Hepatocyte (in vitro differentiated cells): ENCODE measurements around the gene LEAP2. TPM values are rescaled to one million over a fixed set of nuclear protein-coding genes. Genes with fewer than 3 reads are reported as not detected.

ENCODE experiments used
- DNase-seq: peaks from one replicate; pipeline ENCODE4 v3.0.0-alpha.2; 2016; ENCODE audit warnings: low spot score
- H2AFZ ChIP-seq: fragments of 200-600 bp; sonication (generic); 2 replicates; pipeline ENCODE4 v1.6.0; 2016; ENCODE audit warnings: antibody characterized with exemption, mild to moderate bottlenecking
- H3K27ac ChIP-seq: fragments of 200-600 bp; sonication (generic); 2 replicates; pipeline ENCODE4 v1.5.1; 2016; ENCODE audit warnings: mild to moderate bottlenecking
- H3K27me3 ChIP-seq: fragments of 200-600 bp; sonication (generic); 2 replicates; pipeline ENCODE4 v1.6.1; 2016
- H3K36me3 ChIP-seq: fragments of 200-600 bp; sonication (generic); replicated peaks from 2 replicates; pipeline ENCODE4 v1.5.1; 2016; ENCODE audit warnings: low read depth; ENCODE audit not compliant: insufficient read depth
- H3K4me1 ChIP-seq: fragments of 200-600 bp; sonication (generic); 2 replicates; pipeline ENCODE4 v1.5.1; 2016; ENCODE audit warnings: mild to moderate bottlenecking, moderate library complexity; ENCODE audit not compliant: insufficient read depth
- H3K4me2 ChIP-seq: fragments of 200-600 bp; sonication (generic); 2 replicates; pipeline ENCODE4 v1.6.0; 2016
- H3K4me3 ChIP-seq: fragments of 200-600 bp; sonication (generic); 2 replicates; pipeline ENCODE4 v1.5.1; 2016; ENCODE audit warnings: mild to moderate bottlenecking
- H3K79me2 ChIP-seq: fragments of 200-600 bp; sonication (generic); 2 replicates; pipeline ENCODE4 v1.6.0; 2017; ENCODE audit warnings: mild to moderate bottlenecking
- H3K9me2 ChIP-seq: fragments of 200-600 bp; sonication (generic); replicated peaks from 2 replicates; pipeline ENCODE4 v1.6.0; 2017; ENCODE audit warnings: mild to moderate bottlenecking; ENCODE audit not compliant: insufficient read depth
- H3K9me3 ChIP-seq: fragments of 200-600 bp; sonication (generic); 2 replicates; pipeline ENCODE4 v1.5.1; 2016; ENCODE audit warnings: low read depth, mild to moderate bottlenecking
- H4K20me1 ChIP-seq: fragments of 200-600 bp; sonication (generic); 2 replicates; pipeline ENCODE4 v1.6.0; 2016; ENCODE audit warnings: mild to moderate bottlenecking; ENCODE audit not compliant: insufficient read depth, poor library complexity, severe bottlenecking
- EZH2 ChIP-seq: fragments of 200-600 bp; sonication (generic); IDR thresholded peaks from 2 replicates; pipeline ENCODE4 v1.6.1; 2016; ENCODE audit warnings: antibody characterized with exemption, mild to moderate bottlenecking, borderline replicate concordance
- EZH2phosphoT487 ChIP-seq: fragments of 200-600 bp; sonication (generic); IDR thresholded peaks from one replicate; pipeline ENCODE4 v1.6.1; 2018; ENCODE audit warnings: antibody characterized with exemption, mild to moderate bottlenecking, low read depth, moderate library complexity; ENCODE audit not compliant: unreplicated experiment, severe bottlenecking
- WGBS: methylation state at CpG from one replicate; pipeline ENCODE4 v1.1.6; 2016; ENCODE audit warnings: low lambda C conversion rate; ENCODE audit errors: missing lambda C conversion rate; 5-methylcytosine and 5-hydroxymethylcytosine counted together
- polyA plus RNA-seq: library from polyadenylated mRNA; unstranded; fragments of >200 nt; fragmentation: Nextera tagmentation; extraction: Ambion mirVana; gene quantifications from 2 replicates; pipeline ENCODE4 v1.2.1, GENCODE V29; 2016
- small RNA-seq: library from RNA; depleted of rRNA; stranded (forward); fragments of <200 nt; gene quantifications from one replicate; pipeline ENCODE3, GENCODE V24; 2014
- total RNA-seq: library from RNA; depleted of rRNA; stranded (reverse); fragments of >200 nt; gene quantifications from 2 replicates; pipeline ENCODE4 v1.2.3, GENCODE V29; 2014
- TF ChIP-seq, protein P1 (sequence below): fragments of 200-600 bp; sonication (generic); IDR thresholded peaks from 2 replicates; pipeline ENCODE4 v1.5.1; 2016; ENCODE audit warnings: antibody characterized with exemption, mild to moderate bottlenecking; ENCODE audit not compliant: poor library complexity

LEAP2 gene
- total and polyA plus RNA-seq, 2 experiments from 2014 or later, result 22.6 to 36.3 TPM

DNA sequence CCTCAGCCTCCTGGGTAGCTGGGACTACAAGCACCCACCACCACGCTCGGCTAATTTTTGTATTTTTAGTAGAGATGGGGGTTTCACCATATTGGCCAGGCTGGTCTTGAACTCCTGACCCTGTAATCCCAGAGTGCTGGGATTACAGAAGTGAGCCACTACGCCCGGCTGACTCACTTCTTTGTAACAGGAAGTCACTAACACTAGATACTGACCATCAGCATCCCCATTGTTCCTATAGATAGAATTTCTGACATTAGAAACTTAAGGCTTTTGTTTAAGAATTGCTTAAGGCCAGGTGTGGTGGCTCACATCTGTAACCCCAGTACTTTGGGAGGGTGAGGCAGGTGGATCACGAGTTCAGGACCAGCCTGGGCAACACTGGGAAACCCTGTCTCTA is 42.2 kb downstream of the LEAP2 start:
- WGBS, result 93% methylated on average over 5 of the region's 5 CpGs
- H4K20me1 ChIP-seq, result peaks cover 38% of the 10 kb centered on the region
- no peak overlapping the region for H3K27ac ChIP-seq
- peaks cover 95% of the 10 kb centered on the region for H3K79me2 ChIP-seq
- no peaks in the 10 kb centered on the region for H3K27me3 ChIP-seq
- H3K4me3 ChIP-seq, result no peak overlapping the region
- TF ChIP-seq EZH2phosphoT487, result no peak
- TF ChIP-seq EZH2, result no peak
- TF ChIP-seq, protein P1, sequence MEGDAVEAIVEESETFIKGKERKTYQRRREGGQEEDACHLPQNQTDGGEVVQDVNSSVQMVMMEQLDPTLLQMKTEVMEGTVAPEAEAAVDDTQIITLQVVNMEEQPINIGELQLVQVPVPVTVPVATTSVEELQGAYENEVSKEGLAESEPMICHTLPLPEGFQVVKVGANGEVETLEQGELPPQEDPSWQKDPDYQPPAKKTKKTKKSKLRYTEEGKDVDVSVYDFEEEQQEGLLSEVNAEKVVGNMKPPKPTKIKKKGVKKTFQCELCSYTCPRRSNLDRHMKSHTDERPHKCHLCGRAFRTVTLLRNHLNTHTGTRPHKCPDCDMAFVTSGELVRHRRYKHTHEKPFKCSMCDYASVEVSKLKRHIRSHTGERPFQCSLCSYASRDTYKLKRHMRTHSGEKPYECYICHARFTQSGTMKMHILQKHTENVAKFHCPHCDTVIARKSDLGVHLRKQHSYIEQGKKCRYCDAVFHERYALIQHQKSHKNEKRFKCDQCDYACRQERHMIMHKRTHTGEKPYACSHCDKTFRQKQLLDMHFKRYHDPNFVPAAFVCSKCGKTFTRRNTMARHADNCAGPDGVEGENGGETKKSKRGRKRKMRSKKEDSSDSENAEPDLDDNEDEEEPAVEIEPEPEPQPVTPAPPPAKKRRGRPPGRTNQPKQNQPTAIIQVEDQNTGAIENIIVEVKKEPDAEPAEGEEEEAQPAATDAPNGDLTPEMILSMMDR, result no peak
- H3K36me3 ChIP-seq, result no peaks in the 10 kb centered on the region
- no peak overlapping the region for H3K4me2 ChIP-seq
- no peak overlapping the region for H2AFZ ChIP-seq
- H3K9me2 ChIP-seq, result no peaks in the 10 kb centered on the region
- DNase-seq, result no peak
- no peaks in the 10 kb centered on the region for H3K4me1 ChIP-seq
- no peaks in the 10 kb centered on the region for H3K9me3 ChIP-seq

DNA sequence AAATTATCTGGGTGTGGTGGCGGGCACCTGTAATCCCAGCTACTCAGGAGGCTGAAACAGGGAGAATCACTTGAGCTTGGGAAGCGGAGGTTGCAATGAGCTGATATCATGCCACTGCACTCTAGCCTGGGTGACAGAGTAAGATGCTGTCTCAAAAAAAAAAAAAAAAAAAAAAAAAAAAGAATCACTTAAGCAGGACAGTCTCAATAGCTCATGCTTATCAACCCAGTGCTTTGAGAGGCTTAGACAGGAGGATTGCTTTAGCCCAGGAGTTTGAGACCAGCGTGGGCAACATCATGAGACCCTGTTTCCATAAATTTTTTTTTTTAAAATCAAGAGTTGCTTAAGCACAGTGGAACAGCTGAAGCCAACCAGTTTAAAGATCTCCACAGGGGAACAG is 42.6 kb downstream of the LEAP2 start:
- 94% methylated on average over 3 of the region's 3 CpGs for WGBS
- H3K4me2 ChIP-seq, result no peak overlapping the region
- H4K20me1 ChIP-seq, result peaks cover 38% of the 10 kb centered on the region
- peaks cover 95% of the 10 kb centered on the region for H3K79me2 ChIP-seq
- no peaks in the 10 kb centered on the region for H3K36me3 ChIP-seq
- H3K4me3 ChIP-seq, result no peak overlapping the region
- no peaks in the 10 kb centered on the region for H3K4me1 ChIP-seq
- no peaks in the 10 kb centered on the region for H3K9me2 ChIP-seq
- H3K27ac ChIP-seq, result no peak overlapping the region
- H3K27me3 ChIP-seq, result no peaks in the 10 kb centered on the region
- H2AFZ ChIP-seq, result no peak overlapping the region
- TF ChIP-seq, protein P1, result no peak
- TF ChIP-seq EZH2 (no peak), EZH2phosphoT487 (no peak)
- H3K9me3 ChIP-seq, result no peaks in the 10 kb centered on the region
- no peak for DNase-seq

Small RNA genes lying within 50 kb of the gene (small RNA-seq; reads per million reads assigned to genes)
- gene RNA5SP192, result not detected

Other genes starting within 250 kb of the LEAP2 start
- not detected in 2 replicates for gene IL13, start 215.5 kb upstream of the LEAP2 start, total RNA-seq
- not detected in 2 replicates for gene IL13, start 215.5 kb upstream of the LEAP2 start, polyA plus RNA-seq
- not detected in 2 replicates for gene IL4, start 199.7 kb upstream of the LEAP2 start, total RNA-seq
- not detected in 2 replicates for gene IL4, start 199.7 kb upstream of the LEAP2 start, polyA plus RNA-seq
- 7.0 and 9.2 TPM in 2 replicates for gene KIF3A, start 136.1 kb upstream of the LEAP2 start, total RNA-seq
- 12.6 and 13.7 TPM in 2 replicates for gene KIF3A, start 136.1 kb upstream of the LEAP2 start, polyA plus RNA-seq
- 1.2 and 1.4 TPM in 2 replicates for gene CCNI2, start 126.2 kb upstream of the LEAP2 start, total RNA-seq
- 1.8 and 4.6 TPM in 2 replicates for gene CCNI2, start 126.2 kb upstream of the LEAP2 start, polyA plus RNA-seq
- gene SEPTIN8, start 96.4 kb upstream of the LEAP2 start, total RNA-seq, result 41.9 and 46.9 TPM in 2 replicates
- gene SEPTIN8, start 96.4 kb upstream of the LEAP2 start, polyA plus RNA-seq, result 17.6 and 18.7 TPM in 2 replicates
- gene SOWAHA, start 60.4 kb upstream of the LEAP2 start, total RNA-seq, result 11.4 and 14.4 TPM in 2 replicates
- 3.1 and 6.8 TPM in 2 replicates for gene SOWAHA, start 60.4 kb upstream of the LEAP2 start, polyA plus RNA-seq
- 8.5 and 10.0 TPM in 2 replicates for gene SHROOM1, start 43.0 kb upstream of the LEAP2 start, total RNA-seq
- gene SHROOM1, start 43.0 kb upstream of the LEAP2 start, polyA plus RNA-seq, result 17.8 and 19.2 TPM in 2 replicates
- gene GDF9, start 7.2 kb upstream of the LEAP2 start, total RNA-seq, result 0.76 and 1.7 TPM in 2 replicates
- gene GDF9, start 7.2 kb upstream of the LEAP2 start, polyA plus RNA-seq, result 2.2 and 4.1 TPM in 2 replicates
- gene UQCRQ, start 7.0 kb upstream of the LEAP2 start, total RNA-seq, result 146 and 174 TPM in 2 replicates
- 1,138 and 1,156 TPM in 2 replicates for gene UQCRQ, start 7.0 kb upstream of the LEAP2 start, polyA plus RNA-seq
- gene AFF4, start 90.0 kb downstream of the LEAP2 start, total RNA-seq, result 78.9 and 92.9 TPM in 2 replicates
- gene AFF4, start 90.0 kb downstream of the LEAP2 start, polyA plus RNA-seq, result 44.0 and 46.2 TPM in 2 replicates
- gene ZCCHC10, start 152.9 kb downstream of the LEAP2 start, total RNA-seq, result 29.1 and 33.0 TPM in 2 replicates
- gene ZCCHC10, start 152.9 kb downstream of the LEAP2 start, polyA plus RNA-seq, result 29.4 and 30.7 TPM in 2 replicates
- 110 and 122 TPM in 2 replicates for gene HSPA4, start 178.3 kb downstream of the LEAP2 start, total RNA-seq
- gene HSPA4, start 178.3 kb downstream of the LEAP2 start, polyA plus RNA-seq, result 83.3 and 87.1 TPM in 2 replicates